Right lobe of liver (tissue), 4 donors: ENCODE data around the gene HOXC10.

Experiments
- POLR2A ChIP-seq: fragments of 450-650 bp; IDR thresholded peaks from one replicate; pipeline ENCODE4 v1.6.1; 2017; ENCODE audit warnings: antibody characterized with exemption, mild to moderate bottlenecking
- TF ChIP-seq, protein P1 (sequence below), 4 donors: fragments of 200-600 bp in 3 of 4; fragments of 450-650 bp in 1 of 4; IDR thresholded peaks; one replicate each; pipeline versions ENCODE4 v1.5.1 to v1.8.0; 2016 to 2022; ENCODE audit warnings: antibody characterized with exemption in 4 of 4, mild to moderate bottlenecking in 2 of 4
- donor health status: DM: no; HTN: no; CAD: no.
- donor health status: DM: no; HTN: no; CAD: no.
- donor health status: DM: no; HTN: yes; CAD: no.

GRCh38 chr12:53950789-53951576 is 34.0 kb upstream of the HOXC10 start:
- TF ChIP-seq, protein P1, sequence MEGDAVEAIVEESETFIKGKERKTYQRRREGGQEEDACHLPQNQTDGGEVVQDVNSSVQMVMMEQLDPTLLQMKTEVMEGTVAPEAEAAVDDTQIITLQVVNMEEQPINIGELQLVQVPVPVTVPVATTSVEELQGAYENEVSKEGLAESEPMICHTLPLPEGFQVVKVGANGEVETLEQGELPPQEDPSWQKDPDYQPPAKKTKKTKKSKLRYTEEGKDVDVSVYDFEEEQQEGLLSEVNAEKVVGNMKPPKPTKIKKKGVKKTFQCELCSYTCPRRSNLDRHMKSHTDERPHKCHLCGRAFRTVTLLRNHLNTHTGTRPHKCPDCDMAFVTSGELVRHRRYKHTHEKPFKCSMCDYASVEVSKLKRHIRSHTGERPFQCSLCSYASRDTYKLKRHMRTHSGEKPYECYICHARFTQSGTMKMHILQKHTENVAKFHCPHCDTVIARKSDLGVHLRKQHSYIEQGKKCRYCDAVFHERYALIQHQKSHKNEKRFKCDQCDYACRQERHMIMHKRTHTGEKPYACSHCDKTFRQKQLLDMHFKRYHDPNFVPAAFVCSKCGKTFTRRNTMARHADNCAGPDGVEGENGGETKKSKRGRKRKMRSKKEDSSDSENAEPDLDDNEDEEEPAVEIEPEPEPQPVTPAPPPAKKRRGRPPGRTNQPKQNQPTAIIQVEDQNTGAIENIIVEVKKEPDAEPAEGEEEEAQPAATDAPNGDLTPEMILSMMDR (IDR thresholded peaks at IDR 0.05) = no peak
- no peak for TF ChIP-seq POLR2A
